ENCODE measurements around the gene USPL1.
"Not testable (repeated sequence)": the region's sequence is repeated elsewhere in the genome, so short reads cannot be mapped to it uniquely, and the experiment has no call there.

The USPL1 gene

GRCh38 chr13:30616927-30617314, 799 bp upstream of the USPL1 start:
- DNase-seq = peak; percentile 96

DNA sequence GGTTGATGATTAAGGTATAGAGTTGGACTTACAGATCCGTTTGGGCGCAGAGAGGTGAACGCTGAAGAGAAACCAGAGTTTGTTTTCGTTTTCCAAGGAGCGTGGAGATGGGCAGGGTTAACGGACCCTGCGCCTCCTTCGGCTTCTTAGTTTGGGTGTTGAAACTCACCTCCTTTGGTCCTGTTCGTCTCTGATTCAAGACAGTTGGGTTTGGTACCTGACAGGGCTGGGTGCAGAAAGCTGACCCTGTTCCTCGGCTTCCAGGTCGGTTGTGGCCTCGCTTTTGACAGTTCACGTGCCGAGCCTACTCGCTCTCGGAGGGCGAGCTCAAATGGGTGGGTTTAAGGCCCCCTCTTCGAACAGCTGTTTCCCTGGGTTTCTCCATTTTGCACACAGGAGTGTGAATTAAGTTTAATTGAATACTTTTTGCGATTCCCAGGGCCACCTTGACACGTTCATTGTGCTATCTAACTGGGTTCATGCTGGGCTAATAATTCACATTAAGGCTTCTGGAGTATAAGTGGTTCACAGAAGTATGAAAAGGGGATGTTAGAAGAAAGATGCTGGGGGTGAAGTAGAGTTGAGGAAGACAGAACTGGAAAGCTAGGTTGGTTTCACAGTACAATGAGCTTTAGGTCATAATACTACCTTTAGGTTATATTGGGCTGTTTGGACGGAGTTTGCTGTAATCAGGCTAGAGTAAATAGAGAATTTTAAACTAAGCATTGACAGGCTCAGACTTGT, 638 bp downstream of the USPL1 start:
- no peak for DNase-seq

- peak; percentile 11 for DNase-seq
These were observed 1.2 kb downstream of the USPL1 start for GRCh38 chr13:30618930-30619279.

GRCh38 chr13:30619731-30620130, 2.0 kb downstream of the USPL1 start:
- no peak for DNase-seq

- DNase-seq = peak; percentile 50
These were observed 3.2 kb downstream of the USPL1 start for GRCh38 chr13:30620941-30621340.

- DNase-seq = no peak
These were observed 4.8 kb downstream of the USPL1 start for GRCh38 chr13:30622551-30622950.

DNA sequence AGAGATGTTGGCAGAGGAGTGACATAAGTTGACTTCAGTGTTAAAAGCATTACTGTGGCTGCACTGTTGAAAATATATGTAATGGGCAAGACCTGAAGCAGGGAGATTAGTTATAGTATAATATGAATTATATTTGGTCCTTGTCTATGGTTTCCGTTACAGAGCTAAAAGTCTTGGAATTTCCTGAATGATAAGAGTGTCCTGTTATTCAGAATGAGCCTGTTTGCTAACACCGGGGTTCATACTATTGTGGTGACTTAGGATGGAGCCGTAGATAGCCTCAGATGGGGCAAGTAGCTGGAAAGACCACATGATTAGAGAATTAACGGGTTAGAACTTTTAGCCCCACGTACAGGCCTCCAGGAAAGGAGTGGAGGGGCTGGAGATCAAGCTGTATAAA, 5.7 kb downstream of the USPL1 start:
- DNase-seq = no peak

GRCh38 chr13:30624630-30625029, 6.9 kb downstream of the USPL1 start:
- no peak for DNase-seq

- no peak for DNase-seq
These were observed 11.8 kb downstream of the USPL1 start for GRCh38 chr13:30629527-30629926.

GRCh38 chr13:30633861-30634260, 16.1 kb downstream of the USPL1 start:
- DNase-seq = no peak

DNA sequence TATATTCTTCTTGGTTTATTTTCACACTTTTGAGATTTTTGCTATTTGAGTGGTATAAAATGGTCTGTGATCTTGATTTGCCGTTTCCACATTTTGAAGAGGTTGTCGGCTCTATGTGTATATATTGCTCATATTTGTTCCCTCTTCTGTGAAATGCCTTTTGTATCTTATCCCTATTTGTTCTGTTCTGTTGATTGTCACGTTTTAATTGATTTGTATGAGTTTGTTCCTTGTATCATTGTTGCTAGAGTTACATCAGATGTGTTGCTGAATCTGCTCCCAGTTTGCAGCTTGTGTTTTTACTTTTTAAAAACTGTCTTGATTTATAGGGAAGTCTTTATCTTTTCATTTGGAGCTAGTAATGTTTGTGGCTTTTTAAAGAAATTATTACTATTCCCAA, 17.1 kb downstream of the USPL1 start:
- no peak for DNase-seq

- DNase-seq = no peak
These were observed 20.6 kb downstream of the USPL1 start for GRCh38 chr13:30638301-30638700.

DNA sequence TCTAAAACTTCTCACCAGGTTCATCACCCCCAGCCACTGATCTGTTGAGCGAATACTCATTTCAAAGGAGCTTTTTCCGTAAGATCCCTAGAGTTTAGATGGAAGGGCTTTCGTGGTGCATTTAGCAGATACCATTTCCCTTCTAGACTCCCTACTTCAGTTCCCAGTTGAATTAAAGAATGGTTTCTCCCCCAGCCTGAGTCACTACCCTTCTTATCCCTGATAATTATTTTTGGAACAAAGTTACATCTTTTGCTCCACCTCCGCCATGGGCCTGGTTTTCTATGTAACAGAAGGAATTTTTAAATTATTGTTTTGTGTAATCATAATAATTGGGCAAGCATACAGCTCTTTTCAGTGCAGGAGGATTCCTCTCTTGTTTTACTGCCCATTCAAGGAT, 22.0 kb downstream of the USPL1 start:
- no peak for DNase-seq

DNA sequence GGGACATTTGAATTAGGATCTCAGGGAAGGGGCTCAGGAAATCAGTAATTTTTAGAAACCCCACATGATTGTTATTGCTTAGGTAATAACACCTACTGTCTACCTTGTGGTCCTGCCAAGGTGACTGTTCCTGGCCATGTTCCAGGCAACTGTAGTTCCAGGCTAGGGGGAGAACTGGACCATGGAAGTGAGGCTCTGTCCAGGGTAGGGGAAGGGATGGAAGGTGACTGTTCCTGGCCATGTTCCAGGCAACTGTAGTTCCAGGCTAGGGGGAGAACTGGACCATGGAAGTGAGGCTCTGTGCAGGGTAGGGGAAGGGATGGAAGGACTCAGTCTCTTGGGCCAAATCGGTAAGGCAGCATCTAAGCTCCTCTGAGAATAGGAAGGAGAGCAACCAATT, 23.5 kb downstream of the USPL1 start:
- not testable (repeated sequence) for DNase-seq

DNA sequence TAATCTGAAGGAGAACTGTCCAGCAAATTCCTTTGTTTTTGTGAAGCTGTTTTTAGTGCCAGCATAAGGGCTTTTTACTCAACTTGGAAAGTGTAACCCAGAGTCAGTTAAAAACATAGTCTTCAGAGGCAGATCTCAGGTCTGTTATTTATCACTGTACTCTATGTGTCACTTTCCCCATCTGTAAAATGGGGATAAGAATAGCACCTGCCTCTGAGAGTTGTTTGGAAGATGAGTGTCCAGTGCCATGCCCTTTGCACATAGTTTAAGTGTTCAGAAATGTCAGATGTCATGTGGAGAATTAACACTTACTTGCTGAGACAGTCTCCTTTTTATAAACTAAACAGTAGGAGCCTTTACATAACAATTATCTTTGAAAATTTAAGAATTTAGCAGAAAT, 27.9 kb downstream of the USPL1 start:
- DNase-seq = no peak

DNA sequence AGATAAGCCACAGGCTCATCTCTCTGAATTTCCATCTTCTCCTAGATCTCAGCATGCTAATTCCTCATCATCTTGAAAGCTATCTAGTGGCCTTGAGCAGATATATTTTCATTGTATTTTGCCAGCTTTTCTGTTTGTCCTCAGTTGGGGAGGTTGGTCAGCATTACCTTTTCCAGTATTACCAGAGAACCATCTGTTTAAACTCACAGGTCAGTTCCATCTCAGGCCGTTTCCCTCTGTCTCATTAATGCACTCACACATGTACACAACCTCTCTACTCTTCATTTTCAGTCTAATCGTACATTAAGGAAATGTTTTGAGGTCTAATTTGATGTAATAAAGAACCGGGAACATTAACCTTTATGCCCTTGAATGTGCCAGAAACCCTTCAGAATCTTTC, 29.7 kb downstream of the USPL1 start:
- no peak for DNase-seq

DNA sequence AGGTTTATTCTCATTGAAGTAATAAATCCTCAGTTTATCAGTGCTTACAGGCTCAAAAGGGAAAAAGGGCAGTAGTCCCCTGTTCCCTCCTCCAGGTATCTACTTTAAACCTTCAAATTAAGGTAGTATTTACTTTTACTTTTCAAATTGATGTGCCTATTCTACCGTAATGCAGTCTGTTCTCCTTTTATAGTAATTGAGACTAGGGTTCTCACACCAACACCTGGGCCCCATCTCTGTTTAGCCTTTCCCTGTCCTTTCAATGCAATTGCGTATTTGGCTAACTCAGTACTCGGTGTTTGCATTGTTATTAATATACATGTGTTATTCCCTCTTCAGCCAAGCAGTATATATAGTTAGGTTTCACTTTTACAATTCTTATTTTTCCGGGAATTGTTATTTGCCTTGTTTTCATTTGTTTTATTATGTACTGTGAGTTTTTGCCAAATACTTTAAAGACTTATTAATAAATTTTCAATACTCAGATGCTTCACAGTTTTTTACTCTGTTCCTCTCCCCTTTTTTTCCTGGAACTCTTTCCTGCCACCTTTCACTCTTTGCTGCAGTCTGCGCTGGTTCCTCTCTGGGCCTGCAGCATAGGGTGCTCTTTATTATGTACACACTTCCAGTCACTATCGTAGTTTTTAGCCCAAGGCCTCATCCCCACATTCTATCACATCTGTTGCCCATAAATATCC, 30.3 kb downstream of the USPL1 start:
- no peak for DNase-seq

DNA sequence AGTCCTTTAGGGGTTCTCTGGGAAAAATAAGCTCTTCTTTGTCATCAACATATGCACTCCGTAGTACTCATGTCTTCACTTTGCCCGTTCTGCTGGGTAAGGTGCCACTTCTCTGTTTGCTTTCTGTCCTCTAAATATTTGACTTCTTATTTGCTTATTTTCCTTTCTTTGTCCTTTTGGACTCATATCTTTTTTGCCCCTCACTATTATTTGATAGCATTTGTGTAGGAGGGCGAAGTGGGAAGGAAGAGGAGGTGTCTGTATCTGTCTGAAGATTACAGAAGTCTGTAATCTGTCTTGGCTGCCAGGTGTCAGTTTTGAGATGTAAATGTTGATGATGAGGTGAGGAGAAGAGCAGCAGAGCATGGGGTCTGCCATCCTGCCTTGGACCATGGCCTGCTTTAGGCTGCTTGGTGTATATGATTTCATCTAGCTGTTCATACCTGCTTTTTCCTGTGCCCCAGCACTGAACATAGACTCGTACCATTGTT, 30.8 kb downstream of the USPL1 start:
- DNase-seq = no peak

GRCh38 chr13:30651648-30652047, 33.9 kb downstream of the USPL1 start:
- not testable (repeated sequence) for DNase-seq

DNA sequence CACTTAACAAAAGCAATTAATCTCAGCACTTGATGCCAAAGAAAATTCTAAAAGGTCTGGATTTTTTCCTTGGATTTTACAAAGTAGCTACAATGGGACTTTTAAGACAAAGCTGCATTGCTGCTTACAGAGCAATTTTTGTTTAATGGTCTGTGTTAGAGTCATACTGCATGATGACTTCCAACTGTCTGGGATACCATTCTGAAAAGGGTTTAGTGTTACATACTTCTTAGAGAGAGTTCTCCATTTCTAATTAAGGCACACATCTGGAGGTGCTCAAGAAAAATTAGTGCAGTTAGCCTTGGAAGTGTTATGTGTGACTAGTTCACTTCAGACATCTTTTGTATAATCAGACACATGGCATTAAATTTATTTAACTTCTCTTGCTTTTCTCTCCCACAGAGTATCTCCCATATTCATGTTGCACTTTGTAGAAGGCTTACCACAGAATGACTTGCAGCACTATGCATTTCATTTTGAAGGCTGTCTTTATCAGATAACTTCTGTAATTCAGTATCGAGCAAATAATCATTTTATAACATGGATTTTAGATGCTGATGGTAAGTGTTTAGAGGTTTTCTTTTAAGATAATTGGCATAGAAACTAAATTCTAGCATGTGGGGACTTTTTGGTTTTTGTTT, 35.1 kb downstream of the USPL1 start:
- DNase-seq = no peak

DNA sequence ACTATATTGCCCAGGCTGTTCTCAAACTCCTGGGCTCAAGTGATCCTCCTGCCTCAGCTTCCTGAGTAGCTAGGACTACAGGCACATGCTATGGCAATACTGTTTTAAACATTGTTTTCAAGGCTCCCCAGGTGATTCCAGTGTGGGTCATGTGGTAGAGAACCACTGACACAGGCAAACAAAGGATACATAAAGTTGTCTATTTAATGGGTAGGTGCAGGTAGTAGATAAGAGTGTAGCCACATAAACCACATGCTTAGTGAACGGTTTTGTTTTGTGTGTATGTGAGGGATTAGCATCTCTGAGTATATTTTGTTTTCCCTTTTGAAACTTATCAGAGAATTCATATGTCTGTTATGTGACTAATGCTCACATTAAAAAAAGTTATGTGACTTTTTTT, 36.7 kb downstream of the USPL1 start:
- DNase-seq = no peak

DNA sequence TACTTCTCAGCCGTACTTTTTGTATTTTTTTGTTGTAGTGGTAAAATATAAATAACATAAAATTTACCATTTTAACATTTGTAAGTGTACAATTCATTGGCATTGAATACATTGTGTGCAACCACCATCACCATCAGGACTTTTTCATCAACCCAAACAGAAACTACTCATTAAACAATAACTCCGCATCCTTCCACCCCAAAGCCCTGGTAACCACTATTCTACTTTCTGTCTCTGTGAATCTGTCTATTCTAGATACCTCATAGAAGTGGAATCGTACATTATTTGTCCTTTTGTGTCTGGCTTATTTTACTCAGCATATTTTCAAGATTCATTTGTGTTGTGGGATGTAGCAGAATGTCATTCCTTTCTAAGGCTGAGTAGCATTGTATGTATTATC, 38.5 kb downstream of the USPL1 start:
- DNase-seq = no peak

DNA sequence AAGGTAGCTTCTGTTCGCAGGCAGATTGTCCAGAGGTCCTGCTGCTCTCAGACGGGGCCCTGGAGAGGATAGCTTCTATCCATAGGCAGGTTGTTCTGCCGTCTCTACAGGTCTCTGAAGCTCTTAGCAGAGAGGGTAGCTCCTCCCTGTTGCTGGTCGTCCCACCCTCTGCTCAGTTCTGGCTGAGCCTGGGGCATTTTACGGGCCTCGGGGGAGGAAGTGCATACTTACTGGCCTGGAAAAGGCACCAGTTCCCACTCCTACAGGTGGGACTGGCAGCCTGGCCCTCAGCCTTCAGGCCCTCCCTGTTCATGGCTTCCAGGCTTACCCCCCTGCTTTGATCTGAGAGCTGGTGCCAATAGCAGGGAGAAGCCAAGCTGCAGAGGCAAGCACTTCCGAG, 42.3 kb downstream of the USPL1 start:
- DNase-seq = no peak

DNA sequence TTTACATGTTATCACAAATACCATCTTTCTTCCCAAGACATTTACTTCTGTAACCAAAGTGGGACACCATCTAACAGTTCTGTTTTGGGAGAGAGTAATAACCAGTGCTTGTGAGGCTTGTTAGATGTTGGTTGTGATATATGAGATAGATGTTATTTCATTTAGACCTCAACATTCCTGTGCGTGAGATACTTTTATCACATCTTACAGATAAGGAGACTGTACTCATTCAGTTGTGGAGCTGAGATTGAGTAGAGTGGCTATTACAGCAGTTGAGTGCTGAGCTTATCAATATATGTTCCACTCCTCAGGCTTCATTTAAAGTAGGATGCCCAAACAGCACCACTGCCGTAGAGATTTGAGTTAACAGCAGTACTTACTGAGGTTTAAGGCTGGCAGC, 43.1 kb downstream of the USPL1 start:
- no peak for DNase-seq
